Ramos (cell line): ENCODE measurements around the gene ANGPTL2.
"Not testable (repeated sequence)": the region's sequence is repeated elsewhere in the genome, so short reads cannot be mapped to it uniquely, and the experiment has no call there.

Experiments
- in situ Hi-C: fragments of 300-500 bp; cut with MboI; formaldehyde crosslinking; loops from one replicate; pipeline ENCODE4 v1.14.3; 2022; ENCODE audit warnings: low sequenced_read_pairs; ENCODE audit not compliant: unreplicated experiment

ANGPTL2 gene

DNA sequence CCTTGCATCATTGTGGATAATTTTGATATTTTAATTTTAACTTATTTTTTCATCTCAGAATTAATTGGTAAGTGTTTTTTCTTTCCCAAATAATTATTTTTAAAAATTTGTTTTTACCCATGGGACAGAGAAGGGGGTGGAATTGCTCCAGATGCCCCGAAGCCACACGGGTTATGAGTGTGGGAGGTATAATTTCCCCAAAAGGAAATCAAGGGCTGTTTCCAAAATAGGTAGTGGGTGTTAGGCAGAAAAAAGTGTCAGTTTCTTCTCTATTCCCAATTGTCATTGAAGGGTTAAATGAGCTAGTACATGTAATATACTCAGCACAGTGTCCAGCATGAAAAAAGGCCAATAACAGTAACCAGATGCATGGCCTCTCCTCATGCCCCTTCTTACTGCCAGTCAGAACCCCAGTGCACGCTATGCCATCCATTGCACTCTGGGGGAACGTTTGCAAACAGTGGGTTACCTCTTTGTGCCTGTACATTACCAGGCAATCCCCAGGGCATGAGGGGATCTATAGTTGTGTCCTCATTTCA, 36.4 kb upstream of the ANGPTL2 start:
- in situ Hi-C loops: no loop called here

DNA sequence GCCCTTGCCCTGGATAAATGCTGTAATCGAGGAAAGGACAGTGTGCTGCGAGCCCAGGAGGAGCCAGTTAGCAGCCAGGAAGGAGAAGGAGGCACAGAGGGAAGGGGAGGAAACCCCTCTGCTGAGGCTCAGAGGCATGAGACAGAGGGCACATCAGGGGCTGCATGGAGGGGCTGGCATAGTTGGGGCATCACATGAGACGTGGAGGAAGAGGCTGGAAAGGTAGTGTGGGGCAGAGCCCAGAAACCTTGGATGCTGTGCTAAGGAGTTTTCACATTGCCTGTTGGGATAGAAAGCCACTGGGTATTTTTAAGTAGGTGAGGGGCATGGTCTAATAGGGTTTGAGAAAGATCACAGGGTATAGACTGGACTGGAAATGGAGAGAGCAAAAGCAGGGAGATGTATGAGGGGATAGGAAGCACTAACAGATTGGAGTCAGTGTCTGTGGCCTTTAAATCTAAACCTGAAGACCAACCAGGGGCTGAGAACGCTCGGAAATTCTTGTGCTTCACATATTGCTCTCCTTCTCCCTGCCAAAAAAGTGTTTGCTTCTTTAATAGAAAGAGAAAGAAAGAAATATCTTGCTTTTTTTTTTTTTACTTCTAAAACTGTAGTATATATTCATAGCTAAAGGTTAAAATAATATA, 33.0 kb upstream of the ANGPTL2 start:
- in situ Hi-C loops: no loop called here

DNA sequence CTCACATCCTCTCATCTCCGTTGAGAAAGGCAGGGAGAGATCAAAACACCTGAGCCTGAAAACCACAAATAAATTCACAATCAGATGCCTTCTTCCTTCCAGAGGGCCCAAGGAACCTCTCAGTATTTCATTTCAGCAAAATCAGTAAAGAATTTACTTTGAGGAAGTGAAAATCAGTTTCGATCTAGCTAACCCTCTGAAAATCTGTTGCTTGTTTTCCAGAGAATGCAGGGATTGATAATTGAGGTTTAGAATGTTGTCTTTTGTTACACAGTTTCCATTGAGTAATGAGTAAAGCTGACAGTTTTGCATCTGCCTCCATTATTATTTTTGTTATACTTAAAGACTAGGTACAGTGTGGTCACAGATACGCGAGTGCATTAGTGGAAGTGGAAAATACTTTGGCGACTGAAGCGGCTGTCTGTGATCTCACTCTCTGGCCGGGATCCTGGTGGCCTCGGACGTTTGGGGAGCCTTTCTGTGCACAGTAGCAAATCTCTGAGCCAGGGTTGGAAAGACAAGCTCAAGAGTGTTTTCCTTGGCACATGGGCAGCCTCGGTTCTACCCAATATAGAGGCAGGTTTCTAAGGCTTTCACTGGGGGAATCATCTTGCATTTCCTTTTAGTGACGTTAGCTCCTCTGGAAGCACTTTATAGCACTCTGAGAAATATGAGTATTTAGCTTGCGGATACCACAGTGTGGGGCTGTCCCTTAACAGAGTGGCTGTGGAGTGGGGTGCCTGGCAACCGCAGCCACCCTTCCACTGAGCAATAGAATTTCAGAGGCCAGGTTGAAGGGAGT, 32.2 kb upstream of the ANGPTL2 start:
- in situ Hi-C loops: no loop called here

- in situ Hi-C loops: no loop called here
Observed at GRCh38 chr9:127154003-127154389, 31.6 kb upstream of the ANGPTL2 start.

DNA sequence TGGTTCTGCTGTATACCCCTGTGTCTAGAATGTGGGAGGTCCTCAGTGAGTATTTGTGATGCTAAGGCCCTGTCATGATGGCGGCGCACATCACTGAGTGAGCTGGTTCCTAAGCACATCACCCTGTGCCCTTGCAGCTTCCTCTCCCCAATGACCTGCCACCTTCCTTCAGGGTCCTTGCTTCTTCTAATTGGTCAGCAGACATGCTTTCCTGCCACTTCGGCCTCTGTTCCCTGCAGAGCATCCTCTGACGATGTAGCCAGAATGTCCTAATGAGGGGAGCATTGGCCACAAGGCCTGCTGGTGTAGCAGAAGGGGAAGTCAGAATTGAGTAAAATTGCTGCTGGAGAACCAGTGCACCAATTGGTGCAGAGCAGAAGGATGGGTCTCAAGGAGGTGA, 31.1 kb upstream of the ANGPTL2 start:
- in situ Hi-C loops: no loop called here

DNA sequence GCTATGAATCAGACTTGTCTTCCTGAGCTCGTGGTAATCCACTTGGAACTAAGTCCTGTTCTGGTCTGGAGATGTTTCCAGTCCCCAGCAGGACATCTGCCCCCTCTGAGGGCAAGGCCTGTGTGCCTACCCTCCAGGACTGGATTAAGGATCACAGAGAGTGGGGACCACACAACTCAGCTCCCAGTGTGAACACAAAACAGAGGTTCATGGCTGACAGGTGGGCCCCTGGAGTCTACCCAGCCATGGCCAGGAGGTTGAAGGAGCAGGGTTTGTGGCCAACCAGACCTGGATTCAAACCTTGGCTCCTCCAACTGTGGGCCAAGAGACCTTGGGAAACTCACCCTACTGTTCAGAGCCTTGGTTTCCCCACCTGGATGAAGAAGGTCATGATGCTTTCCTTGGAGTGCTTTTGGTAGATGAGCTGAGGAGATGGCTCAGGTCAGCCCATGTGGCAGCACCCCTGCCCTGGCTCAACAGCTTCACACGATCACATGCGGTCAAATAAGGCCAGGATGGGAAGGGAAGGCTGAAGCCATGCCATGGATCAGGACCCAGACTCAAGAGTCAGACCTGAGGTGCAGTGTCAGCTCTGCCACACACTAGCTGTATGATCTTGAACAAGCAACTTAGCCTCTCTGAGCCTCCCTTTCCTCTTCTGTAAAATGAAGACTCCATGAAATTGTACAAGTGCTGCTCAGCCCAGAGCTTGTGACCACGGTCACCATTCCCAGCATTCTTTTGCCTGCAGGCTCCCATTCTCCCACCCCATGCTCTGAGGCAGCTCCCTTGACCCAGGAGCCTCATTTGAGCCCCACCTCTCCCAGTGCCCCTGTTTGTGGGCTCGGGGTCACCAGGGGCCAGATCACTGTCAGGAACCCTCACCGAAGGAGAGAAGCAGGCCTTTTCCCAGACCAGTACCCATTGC, 27.3 kb upstream of the ANGPTL2 start:
- in situ Hi-C loops: no loop called here

DNA sequence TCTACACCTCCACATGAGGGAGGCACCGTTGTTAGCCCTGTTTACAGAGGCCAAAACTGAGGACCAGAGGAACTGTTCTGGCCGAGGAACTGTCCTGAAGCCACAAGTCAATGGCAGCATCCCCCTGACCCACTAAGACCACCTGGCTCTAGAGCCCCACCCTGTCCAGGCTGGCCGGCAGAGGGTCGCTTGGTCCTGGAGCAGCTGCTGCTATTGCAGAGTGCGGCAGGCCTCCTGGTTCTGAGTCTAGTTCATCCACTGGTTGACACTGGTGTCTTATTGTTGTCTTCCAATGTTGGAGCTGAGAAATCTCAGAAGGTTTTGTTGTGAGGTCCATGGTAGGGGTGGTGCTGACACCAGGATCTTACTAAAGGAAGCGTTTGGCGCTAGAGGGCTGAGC, 26.6 kb upstream of the ANGPTL2 start:
- in situ Hi-C loops: no loop called here

DNA sequence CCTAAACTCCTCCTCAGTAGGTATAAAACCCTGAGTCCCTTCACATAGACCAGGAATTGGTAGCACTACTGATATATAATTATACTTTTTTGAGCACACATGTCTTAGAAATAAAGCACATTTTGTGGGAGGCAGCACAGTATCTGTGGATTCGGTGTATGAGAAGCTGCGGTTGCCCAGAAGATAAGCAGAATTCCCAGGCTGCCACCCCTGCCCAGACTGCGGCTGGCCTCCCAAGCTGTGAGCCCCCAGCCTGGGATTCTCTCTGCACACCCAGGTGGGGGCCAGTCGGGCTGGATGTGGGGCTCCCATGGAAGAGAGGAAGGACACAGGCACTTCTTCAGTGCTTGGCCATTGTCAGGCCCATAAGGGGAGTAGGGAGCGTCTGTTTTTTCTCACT, 25.6 kb upstream of the ANGPTL2 start:
- in situ Hi-C loops: no loop called here

GRCh38 chr9:127147251-127147650, 24.8 kb upstream of the ANGPTL2 start:
- in situ Hi-C loops: no loop called here

DNA sequence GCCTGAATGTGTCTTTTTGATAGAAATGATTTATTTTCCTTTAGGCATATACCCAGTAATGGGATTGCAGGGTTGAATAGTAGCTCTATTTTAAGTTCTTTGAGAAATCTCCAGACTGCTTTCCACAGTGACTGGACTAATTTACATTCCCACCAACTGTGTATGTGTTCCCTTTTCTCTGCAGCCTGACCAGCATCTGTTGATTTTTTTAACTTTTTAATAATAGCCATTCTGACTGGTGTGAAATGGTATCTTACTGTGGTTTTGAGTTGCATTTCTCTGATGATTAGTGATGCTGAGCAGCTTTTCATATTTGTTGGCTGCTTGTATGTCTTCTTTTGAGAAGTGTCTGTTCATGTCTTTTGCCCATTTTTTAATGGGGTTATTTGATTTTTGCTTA, 24.4 kb upstream of the ANGPTL2 start:
- in situ Hi-C loops: not testable (repeated sequence)

DNA sequence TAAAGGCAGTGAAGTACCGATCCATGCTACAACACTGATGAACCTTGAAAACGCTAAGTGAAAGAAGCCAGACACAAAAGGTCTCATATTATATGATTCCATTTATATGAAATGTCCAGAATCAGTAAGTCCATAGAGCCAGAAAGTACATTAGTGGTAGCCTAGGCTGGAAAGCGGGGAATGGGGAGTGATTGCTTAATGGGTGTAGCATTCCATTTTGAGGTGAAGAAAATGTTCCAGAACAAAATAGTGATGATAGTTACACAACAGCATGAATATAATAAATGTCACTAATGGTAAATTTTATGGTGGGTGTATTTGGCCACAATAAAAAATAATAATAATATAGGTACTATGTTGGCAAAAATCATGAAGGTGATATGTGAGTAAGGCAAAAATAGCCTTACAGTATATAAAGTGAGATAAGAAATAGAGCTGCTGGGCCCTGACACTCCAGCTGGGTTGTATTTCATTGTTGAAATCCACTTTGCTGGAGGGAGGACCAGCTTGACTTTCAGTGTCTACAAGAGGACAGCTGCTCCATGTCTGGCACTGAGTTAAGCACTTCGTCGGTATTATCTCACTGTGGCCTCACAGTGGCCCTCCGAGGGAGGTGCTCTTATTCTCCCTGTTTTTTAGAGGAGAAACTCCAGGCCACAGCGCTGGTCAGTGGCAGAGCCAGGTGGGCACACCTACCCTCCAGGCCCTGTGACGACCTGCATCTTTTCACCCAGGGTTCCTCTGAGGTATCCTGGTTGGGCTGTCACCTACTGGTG, 22.4 kb upstream of the ANGPTL2 start:
- in situ Hi-C loops: no loop called here

- in situ Hi-C loops: no loop called here
Observed at GRCh38 chr9:127143920-127144465, 21.6 kb upstream of the ANGPTL2 start.

DNA sequence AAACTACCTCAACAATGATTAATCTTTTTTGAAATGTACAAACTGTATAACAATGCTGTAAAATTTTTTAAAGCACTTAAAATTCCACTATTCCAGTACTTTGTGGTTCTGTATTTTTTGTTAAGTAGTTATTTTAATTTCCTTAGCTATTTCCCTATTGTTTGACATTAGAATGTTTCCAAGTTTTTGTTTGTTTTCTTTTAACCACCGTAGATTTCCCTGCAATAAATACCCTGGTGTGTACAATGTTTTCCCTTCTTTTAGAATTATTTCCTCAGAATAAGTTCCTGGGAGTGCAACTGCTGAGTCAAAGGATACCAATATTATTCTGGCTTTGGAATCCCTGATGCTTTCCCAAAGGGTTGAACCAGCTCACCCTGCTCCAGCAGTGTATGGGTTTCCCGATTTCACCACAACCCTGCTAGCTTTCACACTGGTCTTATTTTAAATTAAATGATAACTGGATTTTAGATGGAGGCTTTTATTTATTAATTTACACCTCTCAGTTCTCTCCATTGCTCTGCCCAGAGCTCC, 20.6 kb upstream of the ANGPTL2 start:
- in situ Hi-C loops: no loop called here

DNA sequence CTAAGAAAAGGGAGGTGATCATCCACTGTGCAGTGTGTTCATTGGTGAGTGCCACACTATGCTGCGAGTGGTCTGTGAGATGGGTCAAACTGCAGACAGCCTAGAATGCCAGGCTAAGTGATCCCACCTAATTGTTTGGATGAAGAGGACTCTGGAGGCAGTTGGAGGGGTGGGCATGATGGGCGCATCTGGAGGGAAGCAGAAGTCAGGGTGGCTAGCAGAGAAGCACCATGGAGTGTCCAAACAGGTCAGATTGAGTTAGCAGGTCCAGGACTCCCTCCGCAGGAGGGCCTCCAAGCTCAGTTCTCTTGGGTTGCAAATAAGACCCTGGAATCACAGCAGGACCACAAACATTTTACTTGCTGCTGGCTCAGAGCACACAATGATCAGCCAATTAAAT, 19.9 kb upstream of the ANGPTL2 start:
- in situ Hi-C loops: no loop called here

- in situ Hi-C loops: no loop called here
Observed at GRCh38 chr9:127140842-127141675, 18.6 kb upstream of the ANGPTL2 start.

GRCh38 chr9:127140181-127140580, 17.7 kb upstream of the ANGPTL2 start:
- in situ Hi-C loops: no loop called here

DNA sequence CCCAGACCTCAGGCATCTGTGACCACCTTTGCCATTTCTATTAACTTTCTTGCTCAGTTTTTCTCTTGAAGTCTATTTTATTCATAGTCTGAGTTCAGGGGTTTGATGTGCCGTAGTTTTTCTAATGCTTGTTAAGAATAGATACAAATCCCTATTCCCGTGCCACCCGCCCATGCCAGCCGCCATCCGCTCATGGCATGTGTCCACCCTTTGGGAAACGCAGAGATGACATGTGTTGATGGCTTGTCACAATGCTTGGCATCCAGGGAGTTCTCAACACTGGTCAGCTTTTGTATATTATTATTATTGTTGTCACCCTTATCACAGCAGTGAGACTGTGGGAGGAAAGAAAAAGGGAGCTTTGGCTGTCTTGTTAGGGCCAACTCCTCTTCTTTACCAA, 17.3 kb upstream of the ANGPTL2 start:
- in situ Hi-C loops: no loop called here

DNA sequence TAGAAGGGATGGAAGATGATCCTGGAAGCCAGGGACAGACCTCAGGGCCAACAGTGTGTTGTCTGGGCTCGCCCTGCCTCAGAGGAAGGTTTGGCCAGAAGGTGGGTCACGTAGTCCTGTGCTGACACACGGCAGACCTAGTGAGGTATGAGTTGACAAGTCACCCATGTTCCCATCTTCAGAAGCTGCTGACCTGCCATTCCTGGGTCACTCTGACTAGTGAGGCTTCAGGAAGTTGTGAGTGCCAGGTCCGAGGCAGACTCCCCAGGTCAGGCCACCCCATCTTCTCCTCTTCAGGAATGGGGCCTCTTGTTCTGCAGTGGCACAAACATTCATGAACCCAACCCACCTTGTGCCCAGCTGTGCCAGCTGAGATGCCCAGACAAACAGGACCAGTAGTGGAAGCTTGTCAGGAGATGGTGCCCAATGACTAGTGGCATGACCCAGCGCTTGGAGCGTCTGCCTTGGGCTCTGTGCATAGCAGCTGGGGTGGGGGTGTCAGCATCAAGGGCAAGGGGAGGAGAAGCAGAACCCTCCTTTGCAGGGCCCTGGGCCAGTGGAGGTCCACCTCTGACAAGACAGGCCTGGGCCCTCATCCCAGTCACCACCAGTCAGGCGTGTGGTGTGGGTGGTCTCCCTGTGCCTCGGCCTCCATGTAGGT, 16.8 kb upstream of the ANGPTL2 start:
- in situ Hi-C loops: no loop called here
